Panc1 (cell line): ENCODE results near the gene ADGRA1. TPM values are rescaled to one million over a fixed set of nuclear protein-coding genes. Genes with fewer than 3 reads are reported as not detected.

Experiments used
- ATAC-seq: fragments of 200-7000 bp; cut with Tn5 transposase; 2 replicates; pipeline ENCODE4 v1.9.1; 2020; ENCODE audit warnings: mild to moderate bottlenecking, moderate library complexity
- BruUV-seq: library from RNA; stranded (reverse); fragments of 400-500 nt; replicated peaks from 2 replicates; lab custom pipeline; 2021; lab: Mats Ljungman, UMichigan
- CTCF ChIA-PET: fragments of 300-600 bp; sonication (Branson Sonifier 250); formaldehyde crosslinking; loops from one replicate; lab custom pipeline; 2022; ENCODE audit warnings: antibody characterized with exemption; lab: Charles Lee
- POLR2A ChIA-PET: fragments of 300-600 bp; sonication (Branson Sonifier 250); formaldehyde crosslinking; loops from one replicate; lab custom pipeline; 2022; ENCODE audit warnings: antibody characterized with exemption; lab: Charles Lee
- DNase-seq: peaks from one replicate; pipeline ENCODE4 v3.0.0-alpha.2; 2010; ENCODE audit warnings: low read depth, low spot score
- H3K27ac ChIP-seq: 2 replicates; pipeline ENCODE4 v1.5.1; 2011; ENCODE audit warnings: mild to moderate bottlenecking, low read length, inconsistent platforms
- H3K27me3 ChIP-seq: fragments of 200-500 bp; sonication (Bioruptor generic); 2 replicates; pipeline ENCODE4 v1.6.0; 2014; ENCODE audit warnings: low read length, inconsistent platforms; ENCODE audit not compliant: control insufficient read depth, insufficient read depth
- H3K36me3 ChIP-seq: fragments of 200-500 bp; sonication (Bioruptor generic); 2 replicates; pipeline ENCODE4 v1.5.1; 2014; ENCODE audit warnings: inconsistent platforms, mild to moderate bottlenecking, low read length, moderate library complexity; ENCODE audit not compliant: control insufficient read depth, insufficient read depth
- H3K4me1 ChIP-seq: 2 replicates; pipeline ENCODE4 v1.5.1; 2011; ENCODE audit warnings: inconsistent platforms, mild to moderate bottlenecking, low read length, moderate library complexity; ENCODE audit not compliant: control insufficient read depth, insufficient read depth
- H3K4me3 ChIP-seq, 2 experiments: 2 replicates each; pipeline ENCODE4 v1.5.1; 2011 to 2012; ENCODE audit warnings: low read depth in 2 of 2, low read length in 2 of 2, mild to moderate bottlenecking in 2 of 2, inconsistent platforms in 1 of 2, moderate library complexity in 1 of 2
- H3K9me3 ChIP-seq: fragments of 200-500 bp; sonication (Bioruptor generic); 2 replicates; pipeline ENCODE4 v1.5.1; 2014; ENCODE audit warnings: low read depth, mild to moderate bottlenecking, inconsistent platforms, low read length, moderate library complexity; ENCODE audit not compliant: control insufficient read depth, insufficient read depth
- CTCF ChIP-seq: fragments of 450-650 bp; IDR thresholded peaks from 2 replicates; pipeline ENCODE4 v1.5.1; 2017; ENCODE audit warnings: mild to moderate bottlenecking
- POLR2AphosphoS5 ChIP-seq: IDR thresholded peaks from 2 replicates; pipeline ENCODE4 v1.6.1; 2012; ENCODE audit warnings: mild to moderate bottlenecking, low read depth, low read length, moderate library complexity
- REST ChIP-seq, 2 experiments: IDR thresholded peaks; 2 replicates each; pipeline ENCODE4 v1.6.1; 2011 to 2012; ENCODE audit warnings: low read depth in 2 of 2, control low read depth in 1 of 2, low read length in 1 of 2, mild to moderate bottlenecking in 1 of 2, moderate library complexity in 1 of 2; ENCODE audit not compliant: insufficient read depth in 1 of 2
- SIN3A ChIP-seq: IDR thresholded peaks from 2 replicates; pipeline ENCODE4 v1.6.1; 2012; ENCODE audit warnings: low read depth, mild to moderate bottlenecking, low read length, moderate library complexity, borderline replicate concordance; ENCODE audit not compliant: insufficient read depth
- TCF7L2 ChIP-seq: IDR thresholded peaks from 2 replicates; pipeline ENCODE4 v1.6.1; 2011; ENCODE audit warnings: mild to moderate bottlenecking, low read depth, low read length, inconsistent platforms
- in situ Hi-C: cut with HindIII; loops from 2 replicates; pipeline ENCODE4 v1.10.0; 2016; ENCODE audit warnings: low sequenced_read_pairs, low pct_unique_long_range_greater_than_20kb
- intact Hi-C: fragments of 100-400 bp; cut with micrococcal nuclease; formaldehyde crosslinking; loops from one replicate; pipeline ENCODE4 v1.10.0; 2022; ENCODE audit not compliant: unreplicated experiment
- total RNA-seq: library from RNA; stranded (reverse); gene quantifications from one replicate; pipeline ENCODE4 v1.2.1, GENCODE V29; 2021; ENCODE audit not compliant: unreplicated experiment

The ADGRA1 gene
- total RNA-seq, 1 experiment from 2014 or later: 0.05 TPM

GRCh38 chr10:133094866-133095265 lies 7.1 kb downstream of the ADGRA1 start:
- Histone ChIP-seq H3K4me3 (no peak overlapping the region), H3K4me1 (no peaks in the 10 kb centered on the region), H3K27me3 (peaks cover 29% of the 10 kb centered on the region), H3K27ac (no peak overlapping the region), H3K9me3 (no peaks in the 10 kb centered on the region), H3K36me3 (no peaks in the 10 kb centered on the region)
- POLR2A ChIA-PET: no interaction called here
- ATAC-seq (no peak), DNase-seq (no peak)
- CTCF ChIA-PET: no interaction called here
- intact Hi-C loops: loop anchor here (10.0 kb wide), 1 partner anchor 150 kb away; the partner anchor contains the start of gene CFAP46
- TF ChIP-seq SIN3A: no peak
- TF ChIP-seq REST (IDR thresholded peaks at IDR 0.05; ENCODE audit: insufficient read depth in 1 of 2, low read depth in 2 of 2, low read length in 1 of 2): no peak
- TF ChIP-seq POLR2AphosphoS5: no peak
- TF ChIP-seq CTCF: no peak
- no peak for TF ChIP-seq TCF7L2
- BruUV-seq: no TSS peak
- in situ Hi-C loops: no loop called here

GRCh38 chr10:133095586-133095985 lies 7.9 kb downstream of the ADGRA1 start:
- no peak for TF ChIP-seq REST (IDR thresholded peaks at IDR 0.05; ENCODE audit: insufficient read depth in 1 of 2, low read depth in 2 of 2, low read length in 1 of 2)
- TF ChIP-seq CTCF: no peak
- no peak for TF ChIP-seq TCF7L2
- no peak for TF ChIP-seq POLR2AphosphoS5
- TF ChIP-seq SIN3A: no peak
- no peak for DNase-seq
- ChIA-PET POLR2A (interaction anchor here (0.7 kb wide), 1 partner anchor 142 kb away, joined by 3 read pairs; no protein-coding TSS in a partner anchor), CTCF (interaction anchor here (0.6 kb wide), 1 partner anchor 32 kb away, joined by 3 read pairs; no protein-coding TSS in a partner anchor)
- in situ Hi-C loops: no loop called here
- Histone ChIP-seq H3K36me3 (no peaks in the 10 kb centered on the region), H3K4me3 (no peak overlapping the region), H3K9me3 (no peaks in the 10 kb centered on the region), H3K27me3 (peaks cover 28% of the 10 kb centered on the region), H3K4me1 (no peaks in the 10 kb centered on the region), H3K27ac (no peak overlapping the region)
- intact Hi-C loops: loop anchor here (10.0 kb wide), 1 partner anchor 151 kb away; the partner anchor contains the start of gene CFAP46
- no TSS peak for BruUV-seq
- no peak for ATAC-seq
